BE2C (cell line): ENCODE results near the gene ZSWIM7.

ENCODE experiments used
- DNase-seq: peaks from one replicate; pipeline ENCODE4 v3.0.0-alpha.2; 2020
- H3K27me3 ChIP-seq: fragments of 250-450 bp; sonication (Bioruptor Pico); 2 replicates; pipeline ENCODE4 v1.5.1; 2020; ENCODE audit warnings: mild to moderate bottlenecking
- H3K36me3 ChIP-seq: fragments of 250-450 bp; sonication (Bioruptor Pico); 2 replicates; pipeline ENCODE4 v1.5.1; 2020; ENCODE audit warnings: mild to moderate bottlenecking
- H3K4me1 ChIP-seq: fragments of 250-450 bp; sonication (Bioruptor Pico); 2 replicates; pipeline ENCODE4 v1.5.1; 2020
- H3K4me3 ChIP-seq: 2 replicates; pipeline ENCODE4 v1.5.1; 2011; ENCODE audit warnings: low read depth, low read length
- H3K9me3 ChIP-seq: fragments of 250-450 bp; sonication (Bioruptor Pico); 2 replicates; pipeline ENCODE4 v1.5.1; 2020
- CTCF ChIP-seq: IDR thresholded peaks from 2 replicates; pipeline ENCODE4 v1.5.1; 2012; ENCODE audit warnings: mild to moderate bottlenecking, low read depth, low read length

The ZSWIM7 gene

GRCh38 chr17:16002708-16003260 lies 3.3 kb upstream of the ZSWIM7 start:
- peaks cover 39% of the 10 kb centered on the region for H3K36me3 ChIP-seq
- H3K27me3 ChIP-seq: no peaks in the 10 kb centered on the region
- no peak for TF ChIP-seq CTCF
- no peak overlapping the region for H3K4me3 ChIP-seq
- no peaks in the 10 kb centered on the region for H3K4me1 ChIP-seq
- no peaks in the 10 kb centered on the region for H3K9me3 ChIP-seq
- no peak for DNase-seq

- Histone ChIP-seq H3K4me1 (no peaks in the 10 kb centered on the region), H3K9me3 (no peaks in the 10 kb centered on the region), H3K36me3 (peaks cover 37% of the 10 kb centered on the region), H3K4me3 (peak overlapping the region; percentile 83), H3K27me3 (no peaks in the 10 kb centered on the region)
- TF ChIP-seq CTCF: no peak
- no peak for DNase-seq
These were observed 1.9 kb upstream of the ZSWIM7 start for GRCh38 chr17:16001226-16001897.

GRCh38 chr17:15999974-16000827 lies 697 bp upstream of the ZSWIM7 start:
- TF ChIP-seq CTCF: no peak
- H3K27me3 ChIP-seq: no peaks in the 10 kb centered on the region
- no peaks in the 10 kb centered on the region for H3K9me3 ChIP-seq
- H3K36me3 ChIP-seq: peaks cover 36% of the 10 kb centered on the region
- peak; percentile 36 for DNase-seq
- no peaks in the 10 kb centered on the region for H3K4me1 ChIP-seq
- peak overlapping the region; percentile 83 for H3K4me3 ChIP-seq

GRCh38 chr17:15998031-15998562 lies 1.4 kb downstream of the ZSWIM7 start:
- Histone ChIP-seq H3K9me3 (no peaks in the 10 kb centered on the region), H3K4me3 (no peak overlapping the region), H3K4me1 (no peaks in the 10 kb centered on the region), H3K36me3 (peaks cover 19% of the 10 kb centered on the region), H3K27me3 (no peaks in the 10 kb centered on the region)
- no peak for TF ChIP-seq CTCF
- no peak for DNase-seq

GRCh38 chr17:15996322-15996721 lies 3.2 kb downstream of the ZSWIM7 start:
- Histone ChIP-seq H3K9me3 (no peaks in the 10 kb centered on the region), H3K4me3 (no peak overlapping the region), H3K4me1 (no peaks in the 10 kb centered on the region), H3K36me3 (peaks cover 2% of the 10 kb centered on the region), H3K27me3 (no peaks in the 10 kb centered on the region)
- DNase-seq: no peak
- no peak for TF ChIP-seq CTCF
